ENCODE results near the gene KRT78.

KRT78 gene

GRCh38 chr12:52827499-52828090 is 21.2 kb downstream of the KRT78 start:
- TF ChIP-seq CTCF (conservative IDR thresholded peaks at IDR 0.05; ENCODE audit: low read length) = no peak
- no peak overlapping the region for H3K4me3 ChIP-seq (ENCODE audit: low read length)
- DNase-seq (ENCODE audit: low read depth) = no peak

GRCh38 chr12:52826611-52827498 is 21.9 kb downstream of the KRT78 start:
- H3K4me3 ChIP-seq (ENCODE audit: low read length) = no peak overlapping the region
- DNase-seq (ENCODE audit: low read depth) = peak; percentile 38
- no peak for TF ChIP-seq CTCF (conservative IDR thresholded peaks at IDR 0.05; ENCODE audit: low read length)

- DNase-seq (ENCODE audit: low read depth) = no peak
- TF ChIP-seq CTCF (conservative IDR thresholded peaks at IDR 0.05; ENCODE audit: low read length) = no peak
- no peak overlapping the region for H3K4me3 ChIP-seq (ENCODE audit: low read length)
These were observed 22.8 kb downstream of the KRT78 start for GRCh38 chr12:52825961-52826360.

GRCh38 chr12:52824741-52825410 is 23.9 kb downstream of the KRT78 start:
- DNase-seq (ENCODE audit: low read depth) = no peak
- no peak overlapping the region for H3K4me3 ChIP-seq (ENCODE audit: low read length)
- TF ChIP-seq CTCF (conservative IDR thresholded peaks at IDR 0.05; ENCODE audit: low read length) = no peak

- no peak for DNase-seq (ENCODE audit: low read depth)
- H3K4me3 ChIP-seq (ENCODE audit: low read length) = no peak overlapping the region
- no peak for TF ChIP-seq CTCF (conservative IDR thresholded peaks at IDR 0.05; ENCODE audit: low read length)
These were observed 24.9 kb downstream of the KRT78 start for GRCh38 chr12:52823761-52824450.

GRCh38 chr12:52822771-52823510 is 25.9 kb downstream of the KRT78 start:
- no peak overlapping the region for H3K4me3 ChIP-seq (ENCODE audit: low read length)
- TF ChIP-seq CTCF (conservative IDR thresholded peaks at IDR 0.05; ENCODE audit: low read length) = no peak
- DNase-seq (ENCODE audit: low read depth) = no peak

Measured in AG10803 (cell line).